ENCODE measurements around the gene EVI5.
A peak's percentile ranks its signal among the peaks of the same experiment; 100 is the strongest.
"Not testable (repeated sequence)": the region's sequence is repeated elsewhere in the genome, so short reads cannot be mapped to it uniquely, and the experiment has no call there.

The EVI5 gene

DNA sequence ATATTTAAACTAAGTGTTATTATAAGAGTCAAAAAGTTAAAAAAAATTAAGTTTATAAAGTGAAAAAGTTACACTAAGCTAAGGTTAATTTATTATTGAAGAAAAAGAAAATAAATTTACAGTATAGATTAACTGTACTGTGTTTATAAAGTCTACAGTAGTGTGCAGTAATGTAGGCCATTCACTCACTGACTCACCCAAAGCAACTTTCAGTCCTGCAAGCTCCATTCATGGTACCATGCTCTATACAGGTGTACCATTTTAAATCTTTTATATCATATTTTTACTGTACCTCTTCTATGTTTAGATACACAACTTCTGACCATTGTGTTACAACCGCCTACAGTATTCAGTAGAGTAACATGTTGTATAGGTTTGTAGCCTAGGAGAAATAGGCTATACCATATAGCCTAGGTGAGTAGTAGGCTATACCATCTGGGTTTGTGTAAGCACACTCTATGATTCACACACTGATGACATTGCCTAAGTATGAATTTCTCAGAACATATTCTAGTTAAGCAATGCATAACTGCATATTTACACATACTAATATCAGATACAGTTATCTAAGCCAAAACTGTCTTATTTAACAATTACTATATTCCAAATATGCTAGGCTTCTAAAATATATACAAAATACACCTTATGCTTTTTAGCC, 217.6 kb downstream of the EVI5 start:
- DNase-seq = peak; percentile 69 to 70

DNA sequence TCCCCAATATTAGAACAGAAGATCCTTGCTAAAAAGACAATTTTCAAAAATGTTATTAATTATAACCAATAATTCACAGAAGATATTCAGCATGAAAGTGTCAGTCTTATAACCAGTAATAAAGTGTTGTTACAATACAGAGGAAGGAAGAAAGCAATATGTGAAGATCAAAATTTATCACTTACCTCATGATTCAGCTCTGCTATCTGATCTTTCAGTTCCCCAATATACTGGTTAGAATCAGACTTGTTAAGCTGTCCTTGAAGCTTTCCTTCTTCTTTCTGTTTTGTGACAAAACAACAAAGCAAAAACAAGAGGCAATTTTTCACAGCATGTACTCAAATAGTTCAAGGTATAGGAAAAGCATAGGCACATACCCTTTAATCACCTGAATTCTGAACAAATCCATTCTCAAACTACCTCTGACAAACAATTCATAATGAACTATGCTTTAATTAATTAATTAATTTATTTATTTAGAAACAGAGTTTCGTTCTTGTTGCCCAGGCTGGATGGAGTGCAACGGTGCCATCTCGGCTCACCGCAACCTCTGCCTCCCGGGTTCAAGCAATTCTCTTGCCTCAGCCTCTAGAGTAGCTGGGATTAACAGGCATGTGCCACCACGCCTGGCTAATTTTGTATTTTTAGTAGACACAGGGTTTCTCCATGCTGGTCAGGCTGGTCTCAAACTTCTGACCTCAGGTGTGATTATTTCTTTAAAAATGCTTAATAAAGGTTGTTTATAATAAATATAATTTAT, 221.3 kb downstream of the EVI5 start:
- peak in 1 of 2 experiments; percentile 15 for DNase-seq

DNA sequence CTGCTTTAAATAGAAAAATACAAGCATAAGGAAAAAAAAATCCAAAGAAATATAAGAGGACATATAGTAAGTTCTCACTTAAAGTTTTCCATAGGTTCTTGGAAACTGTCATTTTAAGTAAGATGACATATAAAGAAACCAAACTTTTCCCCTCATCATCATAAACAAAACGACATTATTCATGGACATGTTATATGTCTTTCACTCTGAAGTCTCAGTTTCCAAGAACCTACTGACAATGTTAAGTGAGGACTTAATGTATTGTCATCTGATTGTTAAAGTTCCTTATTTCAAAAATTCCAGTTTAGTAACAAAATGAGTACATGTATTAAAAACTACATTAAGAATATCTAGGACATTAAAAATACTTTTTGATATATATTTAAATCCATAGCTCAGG, 228.6 kb downstream of the EVI5 start:
- no peak for DNase-seq

DNA sequence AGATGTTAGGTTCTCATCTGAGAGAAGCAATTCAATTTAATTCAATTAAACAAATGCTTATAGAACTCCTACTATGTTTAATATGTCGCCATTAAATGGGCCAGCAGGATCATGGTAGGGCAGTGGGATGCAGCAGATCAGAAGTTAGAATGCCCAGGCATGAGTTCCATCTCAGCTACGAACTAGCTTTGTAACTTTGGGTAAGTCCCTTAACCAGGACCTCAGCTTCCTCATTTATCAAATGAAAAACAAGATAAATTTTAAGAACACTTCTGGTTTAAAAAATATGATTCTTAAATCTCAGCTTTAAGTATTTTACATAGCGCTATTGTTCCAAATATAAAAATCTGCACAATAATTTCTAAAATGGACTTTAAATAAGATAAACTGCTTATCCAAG, 230.7 kb downstream of the EVI5 start:
- DNase-seq = no peak

GRCh38 chr1:92551916-92552315, 233.0 kb downstream of the EVI5 start:
- DNase-seq = no peak

DNA sequence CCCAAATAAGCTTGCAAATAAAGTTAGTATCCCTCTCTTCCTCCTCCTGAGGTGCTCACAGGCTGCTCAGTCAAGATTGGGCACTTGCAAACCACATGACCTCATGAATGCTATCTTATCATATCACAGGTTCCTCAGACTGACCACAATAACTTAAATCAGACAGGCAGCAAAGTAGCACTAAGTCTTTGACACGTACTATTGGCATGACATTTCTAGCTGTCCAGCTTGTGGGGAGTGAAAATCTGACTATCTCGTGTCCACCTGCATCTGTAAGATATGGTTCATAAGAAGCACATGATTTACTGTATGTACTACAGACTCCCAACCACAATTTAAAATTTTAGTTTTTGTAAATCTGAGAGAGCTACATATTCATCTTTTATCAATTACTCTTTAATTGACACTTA, 240.1 kb downstream of the EVI5 start:
- no peak for DNase-seq

GRCh38 chr1:92543131-92544055, 241.5 kb downstream of the EVI5 start:
- no peak for DNase-seq

- no peak for DNase-seq
Observed at GRCh38 chr1:92538413-92539061, 246.4 kb downstream of the EVI5 start.

DNA sequence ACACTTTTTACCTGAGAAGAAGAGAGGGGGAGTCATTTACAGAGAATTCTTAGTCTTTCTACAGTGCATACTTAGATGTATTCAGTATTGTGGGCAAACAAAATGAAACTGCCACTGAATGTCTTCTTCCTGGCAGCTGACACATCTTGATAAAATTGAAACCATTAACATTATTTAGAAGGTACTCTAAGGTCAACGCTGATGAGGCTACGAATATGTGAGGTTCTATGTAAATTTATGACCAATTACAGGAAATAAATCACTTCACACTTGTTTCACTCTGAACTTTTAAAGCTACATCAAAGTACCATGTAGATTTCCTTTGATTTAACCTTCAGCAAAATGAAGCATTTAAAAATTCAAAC, 246.9 kb downstream of the EVI5 start:
- no peak for DNase-seq

- DNase-seq = no peak
Observed at GRCh38 chr1:92536980-92537884, 247.7 kb downstream of the EVI5 start.

GRCh38 chr1:92536211-92536979, 248.5 kb downstream of the EVI5 start:
- DNase-seq = no peak

GRCh38 chr1:92532371-92532770, 252.5 kb downstream of the EVI5 start:
- DNase-seq = not testable (repeated sequence)

GRCh38 chr1:92531939-92532338, 253.0 kb downstream of the EVI5 start:
- DNase-seq = not testable (repeated sequence)

GRCh38 chr1:92527670-92528069, 257.2 kb downstream of the EVI5 start:
- no peak for DNase-seq

- not testable (repeated sequence) for DNase-seq
Observed at GRCh38 chr1:92524944-92525590, 259.8 kb downstream of the EVI5 start.

DNA sequence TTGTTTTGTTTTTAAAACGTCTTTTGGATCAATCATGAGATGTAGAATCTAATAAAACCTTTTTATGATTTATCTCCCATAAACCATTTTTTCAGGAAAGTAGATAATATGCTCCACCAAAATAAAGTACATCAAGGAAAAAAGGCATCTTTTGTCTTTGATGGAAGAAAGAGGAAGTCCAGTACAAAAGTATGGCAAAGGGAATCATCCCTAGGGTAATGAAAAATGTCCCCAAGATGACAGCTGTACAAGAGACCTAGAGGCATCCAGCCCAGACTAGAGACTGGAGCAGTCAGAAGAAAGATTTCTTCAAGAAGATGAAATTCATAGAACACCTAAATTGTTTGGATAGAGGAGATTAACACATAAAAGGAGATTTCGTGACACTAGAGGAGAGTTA, 265.9 kb downstream of the EVI5 start:
- DNase-seq = no peak

DNA sequence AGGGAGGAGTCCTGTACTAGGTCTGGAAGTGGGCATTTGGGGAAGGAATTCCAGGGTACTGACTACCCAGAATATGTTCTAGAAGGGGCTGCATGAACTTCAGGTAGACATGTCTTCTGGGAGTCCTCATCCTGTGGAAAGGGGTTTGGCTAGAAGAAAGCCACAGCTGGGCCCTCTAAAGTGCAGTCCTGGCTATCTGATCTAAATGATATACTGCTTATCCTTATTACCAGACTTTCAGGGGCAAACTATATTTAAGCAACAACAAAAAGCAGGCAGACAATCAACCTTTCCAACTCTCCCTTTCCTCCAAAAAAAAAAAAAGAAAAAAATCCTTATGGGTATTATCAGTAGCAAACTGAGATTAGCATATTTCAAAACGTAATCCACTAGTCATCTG, 268.3 kb downstream of the EVI5 start:
- no peak for DNase-seq

DNA sequence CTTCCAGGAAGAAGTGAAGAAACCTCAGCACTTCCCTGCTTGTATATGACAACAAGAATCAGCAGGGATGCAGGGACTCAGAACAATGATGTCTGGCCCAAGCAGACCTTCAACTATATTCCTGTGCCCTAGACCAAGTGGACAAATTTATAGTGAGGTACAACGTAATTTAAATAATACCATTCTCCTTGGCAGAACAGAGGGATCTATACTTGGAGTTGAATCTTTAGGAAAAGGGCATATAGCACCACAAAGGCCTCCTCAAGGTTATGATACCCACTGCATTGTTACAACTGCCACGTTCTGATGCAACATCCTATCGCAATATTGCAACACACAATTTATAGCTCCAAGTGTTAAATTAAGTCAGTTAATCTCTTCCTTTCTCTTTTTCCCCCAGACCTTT, 269.1 kb downstream of the EVI5 start:
- DNase-seq = peak; percentile 75 to 84

GRCh38 chr1:92511541-92511940, 273.4 kb downstream of the EVI5 start:
- DNase-seq = no peak

GRCh38 chr1:92509619-92510018, 275.3 kb downstream of the EVI5 start:
- DNase-seq = no peak
